Measurements from ENCODE around the gene SMIM41.
"Not testable (repeated sequence)": the region's sequence is repeated elsewhere in the genome, so short reads cannot be mapped to it uniquely, and the experiment has no call there.

The SMIM41 gene

DNA sequence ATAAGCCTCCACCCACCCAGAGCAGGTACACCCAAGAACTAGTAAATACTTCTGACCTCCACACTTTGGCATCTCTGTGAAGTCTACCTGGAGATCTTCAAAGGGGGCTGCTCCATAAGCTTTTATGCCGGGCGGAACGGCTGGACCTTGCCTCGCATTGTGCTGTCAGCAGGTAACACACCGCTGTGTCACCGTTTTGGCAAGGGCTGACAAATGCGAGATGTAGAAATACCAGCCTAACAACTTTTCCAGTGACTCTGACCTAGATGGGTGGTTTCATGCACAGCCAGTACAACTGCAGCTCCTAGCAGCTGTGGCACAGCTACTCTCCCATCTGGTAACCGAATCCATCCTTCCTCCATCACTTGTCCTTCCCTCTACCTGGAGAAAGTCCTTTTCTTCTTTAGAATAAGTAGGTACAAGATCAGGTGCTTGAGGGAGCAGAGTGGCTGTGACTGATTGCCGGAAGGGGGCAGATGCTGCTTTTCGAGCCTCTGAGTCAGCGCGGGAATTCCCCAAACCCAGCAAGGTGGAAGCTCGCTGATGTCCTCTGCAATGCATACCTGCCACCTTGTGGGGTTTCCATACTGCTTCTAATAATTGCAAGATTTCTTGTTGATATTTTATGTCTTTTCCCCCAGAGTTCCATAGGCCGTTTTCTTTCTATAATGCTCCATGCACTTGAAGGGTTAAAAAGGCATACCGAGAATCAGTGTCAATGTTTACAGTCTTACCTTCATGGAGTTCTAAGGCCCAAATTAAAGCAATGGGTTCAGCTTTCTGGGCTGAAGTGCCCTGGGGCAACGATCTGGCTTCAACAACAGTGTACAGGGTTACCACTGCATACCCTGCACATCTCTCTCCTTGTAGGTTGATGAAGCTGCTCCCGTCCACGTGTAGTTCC, 37.0 kb downstream of the SMIM41 start:
- not testable (repeated sequence) for H3K9me3 Mint-ChIP-seq; H3K4me3 Mint-ChIP-seq; H3K27me3 Mint-ChIP-seq; H3K27ac Mint-ChIP-seq; ATAC-seq; H3K36me3 Mint-ChIP-seq (ENCODE audit: low read depth)
- peak; percentile 53 for DNase-seq
- peaks cover 43% of the 10 kb centered on the region for H3K4me1 Mint-ChIP-seq

DNA sequence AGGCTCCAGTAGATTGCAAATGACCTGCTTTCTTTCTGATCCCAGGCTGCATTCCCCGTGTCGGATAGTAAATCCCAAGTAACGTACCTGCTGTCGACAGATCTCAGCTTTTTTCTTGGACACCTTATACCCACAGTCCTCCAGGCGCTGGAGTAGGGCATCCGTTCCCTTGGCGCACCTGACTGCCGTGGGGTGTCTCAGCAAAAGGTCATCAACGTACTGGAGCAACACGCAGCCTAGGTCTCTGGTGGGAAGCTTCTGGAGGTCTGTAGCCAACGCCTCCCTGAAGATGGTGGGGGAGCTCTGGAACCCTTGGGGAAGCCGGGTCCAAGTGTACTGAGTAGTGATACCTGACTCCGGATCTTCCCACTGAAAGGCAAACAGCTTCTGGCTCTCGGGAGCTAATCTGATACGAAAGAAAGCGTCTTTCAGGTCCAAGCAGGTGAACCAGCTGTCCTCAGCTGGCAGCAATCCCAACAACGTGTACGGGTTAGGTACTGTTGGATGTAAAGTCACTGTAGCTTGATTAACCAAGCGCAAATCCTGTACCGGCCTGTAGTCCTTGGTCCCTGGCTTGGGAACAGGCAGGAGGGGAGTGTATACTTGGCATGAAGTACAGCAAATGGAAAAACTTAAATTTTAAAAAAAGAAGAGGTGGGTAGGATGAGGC, 38.4 kb downstream of the SMIM41 start:
- H3K4me3 Mint-ChIP-seq; ATAC-seq; H3K9me3 Mint-ChIP-seq; H3K36me3 Mint-ChIP-seq (ENCODE audit: low read depth); DNase-seq: not testable (repeated sequence)
- H3K27me3 Mint-ChIP-seq, result peaks cover 13% of the 10 kb centered on the region
- peak overlapping the region; percentile 11 for H3K27ac Mint-ChIP-seq
- H3K4me1 Mint-ChIP-seq, result peaks cover 46% of the 10 kb centered on the region

DNA sequence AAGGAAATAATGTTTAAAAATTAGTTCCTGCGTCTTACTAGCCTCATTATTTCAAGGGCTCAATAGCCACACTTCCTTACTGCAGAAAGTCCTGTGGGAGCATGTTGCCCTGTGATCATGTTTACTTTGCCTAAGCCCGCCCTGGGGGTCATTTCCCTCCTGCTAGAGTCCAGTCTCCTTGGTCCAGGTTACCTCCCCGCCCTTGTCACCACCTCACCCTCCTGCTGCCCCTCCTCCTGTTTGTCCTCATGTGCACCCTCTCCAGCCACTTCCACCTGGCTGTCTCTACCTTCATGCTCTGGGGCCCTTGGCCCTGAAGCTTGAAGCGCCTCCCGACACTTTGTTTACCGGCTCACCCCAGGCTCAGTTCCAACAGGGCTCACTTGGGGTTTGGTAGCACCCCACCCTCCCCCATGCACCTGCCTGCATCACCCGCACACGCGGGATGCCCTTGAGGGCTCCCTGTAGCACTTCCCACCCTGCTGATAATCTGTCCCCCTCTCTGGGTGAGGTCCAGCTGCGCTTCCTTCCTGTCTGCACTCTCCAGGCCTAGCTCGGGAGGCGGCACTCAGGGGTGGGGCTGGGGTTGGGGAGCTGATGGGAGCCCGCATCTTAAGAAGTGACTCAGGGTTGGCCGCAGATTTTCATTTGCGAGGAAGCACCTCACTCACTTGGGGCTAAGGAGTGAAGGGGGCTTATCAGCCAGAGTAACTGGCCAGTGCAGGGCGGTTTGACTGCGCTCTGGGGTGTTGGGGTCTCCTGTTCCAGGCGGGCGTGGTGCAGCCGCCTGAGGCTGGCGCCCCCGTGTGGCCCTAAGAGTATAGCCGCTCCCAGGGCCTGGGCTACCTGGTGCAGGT, 40.1 kb downstream of the SMIM41 start:
- ATAC-seq (peak; percentile 33), DNase-seq (peak; percentile 58)
- Mint-ChIP-seq H3K36me3 (ENCODE audit: low read depth) (no peaks in the 10 kb centered on the region), H3K4me3 (peak overlapping the region; percentile 17), H3K9me3 (no peaks in the 10 kb centered on the region), H3K4me1 (peaks cover 46% of the 10 kb centered on the region), H3K27ac (no peak overlapping the region), H3K27me3 (peaks cover 15% of the 10 kb centered on the region)

DNA sequence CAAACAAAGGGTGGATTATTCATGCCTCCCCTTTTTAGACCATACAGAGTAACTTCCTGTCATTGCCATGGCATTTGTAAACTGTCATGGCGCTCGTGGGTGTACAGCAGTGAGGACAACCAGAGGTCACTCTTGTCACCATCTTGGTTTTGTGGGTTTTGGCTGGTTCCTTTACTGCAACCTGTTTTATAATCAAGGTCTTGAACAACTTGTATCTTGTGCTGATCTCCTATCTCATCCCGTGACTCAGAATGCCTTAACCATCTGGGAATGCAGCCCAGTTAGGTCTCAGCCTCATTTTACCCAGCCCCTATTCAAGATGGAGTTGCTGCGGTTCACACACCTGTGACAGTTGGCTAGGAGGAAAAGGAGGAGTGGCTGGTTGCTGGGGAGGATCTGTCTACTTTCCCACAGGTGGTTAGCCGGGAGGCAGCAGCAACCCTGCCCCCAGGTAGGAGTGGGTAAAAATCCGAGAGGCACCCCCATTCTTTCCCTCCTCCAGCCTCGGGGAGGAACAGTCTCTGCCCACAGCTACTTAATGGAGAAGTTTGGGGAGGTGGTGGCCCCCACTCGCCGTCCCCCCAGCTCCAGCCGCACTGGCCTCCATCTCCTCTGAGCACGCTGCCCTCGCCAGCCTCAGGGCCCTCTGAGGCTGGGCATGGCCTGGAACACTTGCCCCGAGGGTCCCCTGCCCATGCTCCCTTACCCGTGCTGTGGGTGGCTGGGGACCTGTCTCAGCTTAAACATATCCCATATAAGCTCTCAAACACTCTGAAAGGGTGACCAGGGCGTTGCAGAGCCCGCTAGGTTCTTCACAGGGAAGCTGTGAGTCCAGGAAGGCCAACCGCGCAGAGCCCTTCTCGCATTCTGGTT, 41.7 kb downstream of the SMIM41 start:
- peaks cover 45% of the 10 kb centered on the region for H3K4me1 Mint-ChIP-seq
- H3K36me3 Mint-ChIP-seq (ENCODE audit: low read depth), result no peaks in the 10 kb centered on the region
- H3K27ac Mint-ChIP-seq, result no peak overlapping the region
- no peak overlapping the region for H3K4me3 Mint-ChIP-seq
- DNase-seq (no peak), ATAC-seq (no peak)
- H3K27me3 Mint-ChIP-seq, result peaks cover 15% of the 10 kb centered on the region
- H3K9me3 Mint-ChIP-seq, result no peaks in the 10 kb centered on the region

DNA sequence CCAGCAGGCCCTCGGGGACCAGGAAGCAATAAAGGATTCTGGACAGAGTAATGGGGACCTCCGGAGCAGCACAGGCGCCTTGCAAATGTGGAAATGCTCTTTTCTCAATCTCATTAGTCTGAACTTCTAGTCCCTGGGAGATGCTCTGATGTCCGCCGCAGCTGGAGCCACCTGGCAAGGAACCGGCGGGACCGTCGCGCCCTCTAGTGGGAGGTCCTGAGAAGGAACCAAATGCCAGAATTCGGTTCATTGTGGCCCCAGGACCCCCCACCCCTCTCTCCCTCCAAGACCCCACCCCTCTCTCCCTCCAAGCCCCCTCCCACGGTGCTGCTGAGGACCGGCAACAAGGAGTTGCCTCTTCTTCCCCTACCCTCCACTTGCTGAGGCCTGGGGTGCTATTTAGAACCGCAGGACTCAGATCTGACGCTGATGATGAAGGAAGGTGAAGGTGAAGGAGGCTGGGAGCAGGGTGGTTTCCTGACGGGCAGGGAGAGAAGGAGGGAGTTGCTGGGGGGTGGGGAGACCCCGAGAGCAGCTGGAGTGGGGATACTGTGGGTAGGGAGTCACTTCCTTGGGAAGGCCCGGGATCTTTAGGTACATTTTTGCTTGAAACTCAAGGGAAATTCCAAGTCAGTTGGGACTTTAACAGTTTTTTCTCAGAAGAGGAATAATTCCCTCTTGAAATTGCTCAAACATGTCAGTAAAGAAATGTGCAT, 42.5 kb downstream of the SMIM41 start:
- ATAC-seq (no peak), DNase-seq (peak; percentile 74)
- H3K27me3 Mint-ChIP-seq, result peaks cover 15% of the 10 kb centered on the region
- no peak overlapping the region for H3K27ac Mint-ChIP-seq
- no peaks in the 10 kb centered on the region for H3K9me3 Mint-ChIP-seq
- peaks cover 37% of the 10 kb centered on the region for H3K4me1 Mint-ChIP-seq
- H3K4me3 Mint-ChIP-seq, result no peak overlapping the region
- no peaks in the 10 kb centered on the region for H3K36me3 Mint-ChIP-seq (ENCODE audit: low read depth)

DNA sequence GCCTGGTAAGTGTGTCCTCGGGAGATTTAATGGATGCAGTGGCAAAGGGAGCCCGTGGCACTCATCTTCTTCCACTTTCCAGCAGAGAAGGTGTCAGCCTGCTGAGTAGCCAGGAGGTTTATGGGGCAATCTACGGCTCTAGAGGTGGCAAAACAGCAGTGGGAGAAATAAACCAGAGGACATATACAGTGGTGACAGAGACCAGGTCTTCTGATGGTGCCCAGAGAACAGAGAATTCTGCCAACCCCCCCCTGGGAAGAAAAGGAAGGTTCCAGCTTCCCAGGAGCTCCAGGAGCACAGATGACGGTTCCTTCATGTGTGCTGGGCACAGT, 43.0 kb downstream of the SMIM41 start:
- Mint-ChIP-seq H3K27me3 (peaks cover 18% of the 10 kb centered on the region), H3K9me3 (no peaks in the 10 kb centered on the region), H3K36me3 (ENCODE audit: low read depth) (no peaks in the 10 kb centered on the region), H3K4me3 (no peak overlapping the region), H3K27ac (no peak overlapping the region), H3K4me1 (peaks cover 35% of the 10 kb centered on the region)
- no peak for ATAC-seq
- no peak for DNase-seq

DNA sequence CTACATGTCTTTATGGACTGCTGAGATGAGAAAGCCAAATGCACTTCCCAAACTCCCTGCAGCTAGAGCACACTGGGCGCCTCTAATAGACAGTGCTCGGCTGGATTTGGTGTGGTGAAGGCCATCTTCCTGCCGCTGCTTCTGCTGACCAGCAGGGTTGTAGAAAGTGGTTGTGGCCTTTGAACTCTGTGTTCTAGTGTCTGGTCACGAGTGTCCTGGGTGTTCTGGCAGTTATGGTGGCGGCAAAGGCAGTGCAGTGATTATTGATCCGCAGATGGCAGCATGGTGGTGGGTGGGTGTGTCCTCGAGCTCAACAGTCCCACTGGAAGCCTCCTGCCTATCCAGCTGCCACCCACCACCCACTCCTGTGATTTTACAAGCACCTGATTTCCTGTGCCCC, 43.4 kb downstream of the SMIM41 start:
- ATAC-seq, result no peak
- DNase-seq, result no peak
- Mint-ChIP-seq H3K4me3 (no peak overlapping the region), H3K27me3 (peaks cover 19% of the 10 kb centered on the region), H3K9me3 (no peaks in the 10 kb centered on the region), H3K36me3 (ENCODE audit: low read depth) (no peaks in the 10 kb centered on the region), H3K4me1 (peaks cover 31% of the 10 kb centered on the region), H3K27ac (no peak overlapping the region)

DNA sequence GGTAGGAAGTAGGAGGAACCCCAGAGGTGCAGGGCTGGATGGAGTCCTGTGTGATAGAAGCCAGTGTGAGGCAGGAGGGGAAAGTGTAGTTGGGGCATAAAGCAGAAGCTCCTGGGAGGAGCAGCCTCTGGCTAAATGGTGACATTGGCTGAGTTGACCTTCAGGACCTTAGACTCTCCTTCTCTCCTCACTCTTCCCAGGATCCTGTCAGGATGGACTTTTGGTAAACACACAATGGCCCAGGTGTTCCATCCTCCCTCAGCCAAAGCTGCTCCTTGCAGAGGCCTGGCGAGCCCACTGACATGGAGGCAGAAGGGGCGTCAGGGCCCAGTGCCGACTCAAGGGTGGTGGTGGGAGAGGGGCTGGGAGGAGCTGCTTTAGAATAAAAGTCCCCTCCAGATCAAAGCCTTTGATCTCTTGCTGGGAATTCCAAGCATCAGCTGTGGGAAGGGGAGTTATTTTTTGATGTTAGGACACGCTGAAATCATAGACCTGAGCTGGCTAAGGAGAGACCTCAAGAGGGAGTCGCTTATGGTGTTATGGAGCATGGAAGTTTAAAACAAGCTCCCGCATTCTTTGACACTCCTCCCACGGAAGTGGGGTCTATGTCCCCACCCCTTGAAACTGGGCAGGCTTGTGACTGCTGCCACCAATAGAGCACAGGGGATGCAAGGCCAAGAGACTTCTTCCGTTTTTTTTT, 44.1 kb downstream of the SMIM41 start:
- DNase-seq (no peak), ATAC-seq (no peak)
- Mint-ChIP-seq H3K4me1 (peaks cover 24% of the 10 kb centered on the region), H3K27me3 (peaks cover 20% of the 10 kb centered on the region), H3K36me3 (ENCODE audit: low read depth) (no peaks in the 10 kb centered on the region), H3K9me3 (no peaks in the 10 kb centered on the region), H3K27ac (no peak overlapping the region), H3K4me3 (no peak overlapping the region)

DNA sequence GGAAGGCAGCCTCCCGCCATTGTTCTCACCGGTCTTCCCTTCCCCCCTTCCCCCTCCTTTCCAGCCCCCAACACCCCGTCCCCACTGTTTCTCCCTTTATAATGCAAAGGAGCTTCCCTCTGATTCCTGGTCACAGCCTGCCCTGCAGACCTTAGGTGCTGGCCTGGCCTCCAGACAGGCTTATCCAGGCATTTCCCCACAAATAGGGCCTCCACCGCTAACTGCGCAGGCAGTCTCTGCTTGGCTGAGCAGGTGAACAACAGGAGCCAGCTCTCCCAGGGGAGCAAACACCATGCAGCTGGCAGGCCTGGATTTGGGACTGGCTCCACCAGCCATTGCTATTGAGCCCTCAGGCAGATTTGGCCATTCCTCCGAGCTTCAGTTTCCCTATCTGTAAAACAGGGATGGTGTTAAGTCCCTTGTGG, 46.0 kb downstream of the SMIM41 start:
- Mint-ChIP-seq H3K9me3 (no peaks in the 10 kb centered on the region), H3K36me3 (ENCODE audit: low read depth) (no peaks in the 10 kb centered on the region), H3K27me3 (peaks cover 15% of the 10 kb centered on the region), H3K4me3 (no peak overlapping the region), H3K4me1 (peaks cover 8% of the 10 kb centered on the region), H3K27ac (no peak overlapping the region)
- DNase-seq, result no peak
- ATAC-seq, result no peak

DNA sequence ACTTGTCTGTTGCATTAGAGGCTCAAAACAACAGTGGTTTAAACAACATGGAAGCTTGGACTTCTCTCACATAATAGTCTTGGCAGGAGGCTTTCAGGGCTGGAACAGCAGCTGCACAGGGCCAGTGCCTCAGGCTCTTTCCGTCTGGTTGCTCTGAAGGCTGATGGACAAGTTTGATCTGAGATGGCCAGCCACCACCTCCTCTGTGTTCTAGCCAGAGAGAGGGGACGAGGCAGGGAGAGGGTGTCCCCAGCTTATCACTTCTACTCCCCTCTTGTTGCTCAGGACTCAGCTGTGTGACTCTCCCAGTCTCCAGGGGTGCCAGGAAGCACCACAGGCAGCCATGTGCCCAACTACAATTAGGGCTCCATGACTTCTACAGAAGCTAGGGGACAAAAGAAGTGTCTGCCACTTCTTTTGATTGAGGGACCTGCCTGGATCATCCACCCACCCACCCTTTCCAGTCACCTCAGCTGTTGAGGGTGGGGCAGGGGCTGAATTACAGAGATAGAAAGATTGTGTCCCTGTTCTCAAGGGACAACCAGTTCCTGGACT, 46.6 kb downstream of the SMIM41 start:
- Mint-ChIP-seq H3K36me3 (ENCODE audit: low read depth) (no peaks in the 10 kb centered on the region), H3K27me3 (peaks cover 14% of the 10 kb centered on the region), H3K4me3 (no peak overlapping the region), H3K27ac (no peak overlapping the region), H3K9me3 (no peaks in the 10 kb centered on the region), H3K4me1 (peaks cover 4% of the 10 kb centered on the region)
- DNase-seq (no peak), ATAC-seq (no peak)

DNA sequence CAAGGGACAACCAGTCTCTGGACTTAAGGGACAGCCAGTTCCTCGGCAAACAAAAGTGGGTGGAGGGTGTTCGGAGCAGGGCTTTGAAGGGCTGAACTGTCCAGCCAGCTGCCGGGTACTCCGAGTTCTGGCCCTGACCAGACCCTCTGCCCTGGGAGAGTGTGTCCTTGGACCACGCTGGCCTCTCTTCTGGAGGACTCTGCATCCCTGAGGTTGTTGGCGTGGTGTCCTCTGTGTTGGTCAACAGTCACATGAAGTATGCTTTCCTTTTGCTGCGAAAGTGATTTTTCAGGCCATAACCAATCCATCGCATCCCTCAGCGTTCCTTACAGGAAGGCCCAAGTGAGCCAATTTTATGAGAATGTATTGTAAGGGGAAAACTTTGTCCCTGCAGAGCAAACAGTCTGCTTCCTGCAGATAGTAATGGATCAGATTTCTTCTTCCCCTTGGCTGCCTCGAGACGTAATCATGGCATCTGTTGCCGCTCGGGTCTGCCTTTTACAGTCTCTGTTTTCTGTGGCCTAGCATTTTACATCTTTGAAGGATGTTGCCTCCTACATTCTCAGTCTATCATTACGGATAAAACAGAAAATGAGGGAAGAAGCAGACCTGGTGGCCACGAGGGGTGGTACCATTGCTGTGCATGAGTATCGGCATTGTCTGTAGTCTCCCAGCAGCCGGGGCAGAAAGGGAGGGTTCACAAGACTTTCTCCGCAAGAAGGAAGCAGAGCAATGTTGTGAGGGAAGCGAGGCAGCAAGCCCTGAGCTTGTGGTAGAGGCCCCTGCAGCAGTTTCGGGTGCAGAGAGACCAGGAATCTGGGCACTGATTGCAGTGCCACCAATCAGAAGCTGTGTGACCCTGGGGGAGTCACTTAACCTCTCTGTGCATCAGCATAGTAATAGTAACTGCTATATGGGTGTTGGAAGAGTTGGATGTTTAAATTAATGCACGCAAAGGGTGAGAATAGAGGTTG, 47.4 kb downstream of the SMIM41 start:
- ATAC-seq, result no peak
- H3K27ac Mint-ChIP-seq, result no peak overlapping the region

More for the DNA sequence above, 47.4 kb downstream of the SMIM41 start:
- H3K4me1 Mint-ChIP-seq, result no peaks in the 10 kb centered on the region
- no peaks in the 10 kb centered on the region for H3K36me3 Mint-ChIP-seq (ENCODE audit: low read depth)
- no peak overlapping the region for H3K4me3 Mint-ChIP-seq
- peaks cover 9% of the 10 kb centered on the region for H3K27me3 Mint-ChIP-seq
- no peaks in the 10 kb centered on the region for H3K9me3 Mint-ChIP-seq
- no peak for DNase-seq
